HEK293 (cell line): ENCODE measurements around the gene SSR1.

Experiments
- CTCF ChIA-PET: fragments of 350-600 bp; formaldehyde crosslinking; extraction: SDS; loops from one replicate; lab custom pipeline; 2021; ENCODE audit warnings: antibody characterized with exemption; lab: Yijun Ruan, JAX
- POLR2A ChIA-PET: fragments of 300-600 bp; formaldehyde crosslinking; extraction: SDS; loops from one replicate; lab custom pipeline; 2020; ENCODE audit warnings: antibody characterized with exemption, inconsistent platforms; lab: Yijun Ruan, JAX
- H3K27ac ChIP-seq: fragments of 200-500 bp; sonication (Bioruptor generic); 2 replicates; pipeline ENCODE4 v1.5.1; 2014; ENCODE audit warnings: low read depth, low read length, control low read depth, inconsistent platforms; ENCODE audit errors: extremely low read depth
- H3K36me3 ChIP-seq, 2 experiments: fragments of 200-500 bp in 1 of 2; sonication (Bioruptor generic) in 1 of 2; 1 replicate in 1 of 2; 2 replicates in 1 of 2; pipeline ENCODE4 v1.5.1; 2014 to 2017; ENCODE audit warnings: inconsistent platforms in 2 of 2, low read length in 2 of 2; ENCODE audit not compliant: control insufficient read depth in 2 of 2, insufficient read depth in 1 of 2
- H3K4me1 ChIP-seq: fragments of 200-500 bp; sonication (Bioruptor generic); 2 replicates; pipeline ENCODE4 v1.5.1; 2014; ENCODE audit warnings: mild to moderate bottlenecking, low read length, inconsistent platforms; ENCODE audit not compliant: control insufficient read depth, insufficient read depth
- H3K4me3 ChIP-seq: 2 replicates; pipeline ENCODE4 v1.5.1; 2011; ENCODE audit warnings: low read depth, mild to moderate bottlenecking, control low read depth, low read length, moderate library complexity
- H3K9me3 ChIP-seq: fragments of 200-500 bp; sonication (Bioruptor generic); 2 replicates; pipeline ENCODE4 v1.5.1; 2014; ENCODE audit warnings: low read depth, low read length, inconsistent platforms; ENCODE audit not compliant: control insufficient read depth, insufficient read depth
- BCL11A ChIP-seq: fragments of 450-650 bp; formaldehyde crosslinking; IDR thresholded peaks from 2 replicates; pipeline ENCODE4 v1.5.1; 2016; ENCODE audit warnings: low read depth, missing biosample characterization, missing genetic modification characterization
- BCL11B ChIP-seq: fragments of 450-650 bp; formaldehyde crosslinking; IDR thresholded peaks from 2 replicates; pipeline ENCODE4 v1.5.1; 2016; ENCODE audit warnings: low read depth, missing biosample characterization, missing genetic modification characterization
- GLI2 ChIP-seq: fragments of 450-650 bp; formaldehyde crosslinking; IDR thresholded peaks from 2 replicates; pipeline ENCODE4; 2017; ENCODE audit warnings: missing biosample characterization, missing genetic modification characterization, low read depth, borderline replicate concordance
- IKZF3 ChIP-seq: fragments of 450-650 bp; IDR thresholded peaks from 2 replicates; pipeline ENCODE4 v1.5.0; 2018; ENCODE audit warnings: missing biosample characterization, mild to moderate bottlenecking, missing genetic modification characterization, moderate library complexity
- KLF1 ChIP-seq: fragments of 450-650 bp; formaldehyde crosslinking; IDR thresholded peaks from 2 replicates; pipeline ENCODE4 v1.5.1; 2016; ENCODE audit warnings: missing biosample characterization, missing genetic modification characterization
- KLF17 ChIP-seq: fragments of 450-650 bp; formaldehyde crosslinking; IDR thresholded peaks from 2 replicates; pipeline ENCODE4 v1.5.1; 2016; ENCODE audit warnings: missing biosample characterization, missing genetic modification characterization
- MZF1 ChIP-seq: fragments of 450-650 bp; formaldehyde crosslinking; IDR thresholded peaks from 2 replicates; pipeline ENCODE4 v1.5.1; 2017; ENCODE audit warnings: missing biosample characterization, missing genetic modification characterization, borderline replicate concordance
- OSR2 ChIP-seq: fragments of 450-650 bp; formaldehyde crosslinking; IDR thresholded peaks from 2 replicates; pipeline ENCODE4 v1.5.1; 2016; ENCODE audit warnings: missing biosample characterization, missing genetic modification characterization
- REPIN1 ChIP-seq: fragments of 450-650 bp; formaldehyde crosslinking; IDR thresholded peaks from 2 replicates; pipeline ENCODE4 v1.5.1; 2017; ENCODE audit warnings: missing biosample characterization, missing genetic modification characterization, low read depth
- ZBTB1 ChIP-seq: fragments of 450-650 bp; formaldehyde crosslinking; IDR thresholded peaks from 2 replicates; pipeline ENCODE4 v1.5.1; 2016; ENCODE audit warnings: missing biosample characterization, missing genetic modification characterization
- ZNF23 ChIP-seq: fragments of 450-650 bp; formaldehyde crosslinking; IDR thresholded peaks from 2 replicates; pipeline ENCODE4 v1.5.1; 2016; ENCODE audit warnings: missing biosample characterization, missing genetic modification characterization, borderline replicate concordance
- ZNF24 ChIP-seq: fragments of 450-650 bp; formaldehyde crosslinking; IDR thresholded peaks from 2 replicates; pipeline ENCODE4 v1.5.1; 2016; ENCODE audit warnings: missing biosample characterization, missing genetic modification characterization
- ZNF266 ChIP-seq: fragments of 450-650 bp; formaldehyde crosslinking; IDR thresholded peaks from 2 replicates; pipeline ENCODE4 v1.5.1; 2016; ENCODE audit warnings: missing biosample characterization, missing genetic modification characterization, low read depth
- ZNF37A ChIP-seq: fragments of 450-650 bp; IDR thresholded peaks from 2 replicates; pipeline ENCODE4 v1.5.1; 2018; ENCODE audit warnings: missing biosample characterization, missing genetic modification characterization
- ZNF571 ChIP-seq: fragments of 450-650 bp; formaldehyde crosslinking; IDR thresholded peaks from 2 replicates; pipeline ENCODE4 v1.5.0; 2017; ENCODE audit warnings: missing biosample characterization, missing genetic modification characterization
- ZNF600 ChIP-seq: fragments of 450-650 bp; formaldehyde crosslinking; IDR thresholded peaks from 2 replicates; pipeline ENCODE4 v1.5.1; 2016; ENCODE audit warnings: missing biosample characterization, missing genetic modification characterization
- ZNF692 ChIP-seq: fragments of 450-650 bp; formaldehyde crosslinking; IDR thresholded peaks from 2 replicates; pipeline ENCODE4 v1.5.1; 2016; ENCODE audit warnings: missing biosample characterization, missing genetic modification characterization
- ZNF701 ChIP-seq: fragments of 450-650 bp; formaldehyde crosslinking; IDR thresholded peaks from 2 replicates; pipeline ENCODE4 v1.5.1; 2016; ENCODE audit warnings: missing biosample characterization, missing genetic modification characterization
- ZNF707 ChIP-seq: fragments of 450-650 bp; formaldehyde crosslinking; IDR thresholded peaks from 2 replicates; pipeline ENCODE4 v1.5.1; 2016; ENCODE audit warnings: missing biosample characterization, missing genetic modification characterization
- ZNF777 ChIP-seq: fragments of 450-650 bp; formaldehyde crosslinking; IDR thresholded peaks from 2 replicates; pipeline ENCODE4 v1.5.1; 2017; ENCODE audit warnings: missing biosample characterization, missing genetic modification characterization, borderline replicate concordance
- TF ChIP-seq, protein P1 (sequence below): fragments of 450-650 bp; formaldehyde crosslinking; IDR thresholded peaks from 2 replicates; pipeline ENCODE4 v1.5.1; 2016; ENCODE audit warnings: missing biosample characterization, missing genetic modification characterization, borderline replicate concordance
- TF ChIP-seq, protein P2 (sequence below): fragments of 450-650 bp; formaldehyde crosslinking; IDR thresholded peaks from 2 replicates; pipeline ENCODE4 v1.5.1; 2016; ENCODE audit warnings: missing biosample characterization, missing genetic modification characterization
- TF ChIP-seq, protein P3 (sequence below): fragments of 450-650 bp; formaldehyde crosslinking; conservative IDR thresholded peaks from 2 replicates; pipeline ENCODE4 v1.5.1; 2016; ENCODE audit warnings: low read depth, missing biosample characterization, missing genetic modification characterization
- TF ChIP-seq, protein P4 (sequence below): fragments of 450-650 bp; formaldehyde crosslinking; IDR thresholded peaks from 2 replicates; pipeline ENCODE4 v1.5.1; 2016; ENCODE audit warnings: missing biosample characterization, missing genetic modification characterization

Gene SSR1

DNA sequence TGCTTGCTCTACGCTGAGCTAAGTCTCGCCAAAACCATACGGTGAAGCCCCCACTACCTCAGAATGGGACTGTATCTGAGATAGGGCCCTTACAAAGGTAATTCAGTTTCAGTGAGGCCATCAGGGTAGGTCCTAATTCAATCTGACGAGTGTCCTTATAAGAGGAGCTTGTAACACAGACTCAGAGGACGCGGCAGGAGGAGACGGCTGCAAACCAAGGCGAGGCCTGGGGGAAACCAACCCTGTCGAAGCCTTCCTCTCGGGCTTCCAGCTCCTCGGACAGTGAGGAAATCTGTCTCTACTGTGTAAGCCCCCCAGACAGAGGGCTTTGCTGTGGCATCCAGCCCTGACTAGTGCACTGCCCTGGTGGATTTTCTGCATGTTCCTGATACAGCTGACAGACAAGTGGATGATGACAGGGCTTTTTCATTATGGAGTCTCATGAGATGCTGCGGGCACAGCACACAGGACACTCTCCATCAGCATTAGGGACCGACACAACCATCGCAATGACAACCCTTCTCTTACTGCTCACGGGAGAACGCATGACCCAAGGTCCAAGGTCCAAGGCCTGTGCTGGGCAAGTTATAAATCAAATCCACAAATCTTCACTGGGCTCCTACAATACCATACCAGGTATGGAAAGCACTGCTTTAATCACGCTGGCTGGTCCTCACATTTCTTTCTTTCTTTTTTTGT, 48.2 kb downstream of the SSR1 start:
- CTCF ChIA-PET = interaction anchor here (0.7 to 2.9 kb wide), 5 partner anchors 10 to 27 kb away, joined by 3 to 16 read pairs (median 4); no protein-coding TSS in a partner anchor
- TF ChIP-seq ZNF600 (tag by site-specific recombination) (no peak), ZBTB1 (tag by site-specific recombination) (no peak), KLF1 (tag by site-specific recombination) (no peak), KLF17 (no peak), BCL11B (no peak), ZNF24 (tag by site-specific recombination) (no peak), ZNF701 (no peak), ZNF23 (tag by site-specific recombination) (no peak), BCL11A (tag by site-specific recombination) (no peak), REPIN1 (no peak)
- TF ChIP-seq, protein P1, sequence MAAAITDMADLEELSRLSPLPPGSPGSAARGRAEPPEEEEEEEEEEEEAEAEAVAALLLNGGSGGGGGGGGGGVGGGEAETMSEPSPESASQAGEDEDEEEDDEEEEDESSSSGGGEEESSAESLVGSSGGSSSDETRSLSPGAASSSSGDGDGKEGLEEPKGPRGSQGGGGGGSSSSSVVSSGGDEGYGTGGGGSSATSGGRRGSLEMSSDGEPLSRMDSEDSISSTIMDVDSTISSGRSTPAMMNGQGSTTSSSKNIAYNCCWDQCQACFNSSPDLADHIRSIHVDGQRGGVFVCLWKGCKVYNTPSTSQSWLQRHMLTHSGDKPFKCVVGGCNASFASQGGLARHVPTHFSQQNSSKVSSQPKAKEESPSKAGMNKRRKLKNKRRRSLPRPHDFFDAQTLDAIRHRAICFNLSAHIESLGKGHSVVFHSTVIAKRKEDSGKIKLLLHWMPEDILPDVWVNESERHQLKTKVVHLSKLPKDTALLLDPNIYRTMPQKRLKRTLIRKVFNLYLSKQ (tag by site-specific recombination) = no peak
- TF ChIP-seq, protein P2, sequence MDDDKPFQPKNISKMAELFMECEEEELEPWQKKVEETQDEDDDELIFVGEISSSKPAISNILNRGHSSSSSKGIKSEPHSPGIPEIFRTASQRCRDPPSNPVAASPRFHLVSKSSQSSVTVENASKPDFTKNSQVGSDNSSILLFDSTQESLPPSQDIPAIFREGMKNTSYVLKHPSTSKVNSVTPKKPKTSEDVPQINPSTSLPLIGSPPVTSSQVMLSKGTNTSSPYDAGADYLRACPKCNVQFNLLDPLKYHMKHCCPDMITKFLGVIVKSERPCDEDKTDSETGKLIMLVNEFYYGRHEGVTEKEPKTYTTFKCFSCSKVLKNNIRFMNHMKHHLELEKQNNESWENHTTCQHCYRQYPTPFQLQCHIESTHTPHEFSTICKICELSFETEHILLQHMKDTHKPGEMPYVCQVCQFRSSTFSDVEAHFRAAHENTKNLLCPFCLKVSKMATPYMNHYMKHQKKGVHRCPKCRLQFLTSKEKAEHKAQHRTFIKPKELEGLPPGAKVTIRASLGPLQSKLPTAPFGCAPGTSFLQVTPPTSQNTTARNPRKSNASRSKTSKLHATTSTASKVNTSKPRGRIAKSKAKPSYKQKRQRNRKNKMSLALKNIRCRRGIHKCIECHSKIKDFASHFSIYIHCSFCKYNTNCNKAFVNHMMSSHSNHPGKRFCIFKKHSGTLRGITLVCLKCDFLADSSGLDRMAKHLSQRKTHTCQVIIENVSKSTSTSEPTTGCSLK = no peak
- TF ChIP-seq, protein P3, sequence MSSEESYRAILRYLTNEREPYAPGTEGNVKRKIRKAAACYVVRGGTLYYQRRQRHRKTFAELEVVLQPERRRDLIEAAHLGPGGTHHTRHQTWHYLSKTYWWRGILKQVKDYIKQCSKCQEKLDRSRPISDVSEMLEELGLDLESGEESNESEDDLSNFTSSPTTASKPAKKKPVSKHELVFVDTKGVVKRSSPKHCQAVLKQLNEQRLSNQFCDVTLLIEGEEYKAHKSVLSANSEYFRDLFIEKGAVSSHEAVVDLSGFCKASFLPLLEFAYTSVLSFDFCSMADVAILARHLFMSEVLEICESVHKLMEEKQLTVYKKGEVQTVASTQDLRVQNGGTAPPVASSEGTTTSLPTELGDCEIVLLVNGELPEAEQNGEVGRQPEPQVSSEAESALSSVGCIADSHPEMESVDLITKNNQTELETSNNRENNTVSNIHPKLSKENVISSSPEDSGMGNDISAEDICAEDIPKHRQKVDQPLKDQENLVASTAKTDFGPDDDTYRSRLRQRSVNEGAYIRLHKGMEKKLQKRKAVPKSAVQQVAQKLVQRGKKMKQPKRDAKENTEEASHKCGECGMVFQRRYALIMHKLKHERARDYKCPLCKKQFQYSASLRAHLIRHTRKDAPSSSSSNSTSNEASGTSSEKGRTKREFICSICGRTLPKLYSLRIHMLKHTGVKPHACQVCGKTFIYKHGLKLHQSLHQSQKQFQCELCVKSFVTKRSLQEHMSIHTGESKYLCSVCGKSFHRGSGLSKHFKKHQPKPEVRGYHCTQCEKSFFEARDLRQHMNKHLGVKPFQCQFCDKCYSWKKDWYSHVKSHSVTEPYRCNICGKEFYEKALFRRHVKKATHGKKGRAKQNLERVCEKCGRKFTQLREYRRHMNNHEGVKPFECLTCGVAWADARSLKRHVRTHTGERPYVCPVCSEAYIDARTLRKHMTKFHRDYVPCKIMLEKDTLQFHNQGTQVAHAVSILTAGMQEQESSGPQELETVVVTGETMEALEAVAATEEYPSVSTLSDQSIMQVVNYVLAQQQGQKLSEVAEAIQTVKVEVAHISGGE = no peak
- H3K4me1 ChIP-seq = peaks cover 2% of the 10 kb centered on the region; the same call in 1 of the 2 replicates
- no peaks in the 10 kb centered on the region for H3K36me3 ChIP-seq
- H3K9me3 ChIP-seq = no peaks in the 10 kb centered on the region
- no peak overlapping the region for H3K27ac ChIP-seq
- H3K4me3 ChIP-seq = no peak overlapping the region
- POLR2A ChIA-PET = interaction anchor here (1.3 kb wide), 1 partner anchor 125 kb away, joined by 3 read pairs; the partner anchor contains the start of genes CAGE1 and RIOK1

GRCh38 chr6:7264041-7264440, 49.0 kb downstream of the SSR1 start:
- ChIA-PET POLR2A (interaction anchor here (0.6 to 1.3 kb wide), 5 partner anchors 24 to 1645 kb away, joined by 3 to 4 read pairs (median 3); partner anchors contain the start of genes CAGE1 and RIOK1), CTCF (interaction anchor here (0.7 to 0.9 kb wide), 2 partner anchors 11 to 20 kb away, joined by 3 to 4 read pairs; no protein-coding TSS in a partner anchor)
- Histone ChIP-seq H3K9me3 (no peaks in the 10 kb centered on the region), H3K36me3 (no peaks in the 10 kb centered on the region), H3K27ac (no peak overlapping the region), H3K4me1 (peaks cover 2% of the 10 kb centered on the region; the same call in 1 of the 2 replicates), H3K4me3 (no peak overlapping the region)
- no peak for TF ChIP-seq OSR2 (tag by site-specific recombination)
- TF ChIP-seq GLI2 (tag by site-specific recombination) = no peak
- no peak for TF ChIP-seq ZNF571 (tag by site-specific recombination)
- TF ChIP-seq KLF1 (tag by site-specific recombination) = no peak
- TF ChIP-seq ZNF707 (tag by site-specific recombination) = no peak
- TF ChIP-seq IKZF3 (tag by site-specific recombination) = no peak
- no peak for TF ChIP-seq MZF1 (tag by site-specific recombination)
- no peak for TF ChIP-seq ZNF37A (tag by site-specific recombination)
- no peak for TF ChIP-seq ZNF777
- TF ChIP-seq ZNF266 (tag by site-specific recombination) = no peak
- no peak for TF ChIP-seq ZNF692 (tag by site-specific recombination)
- TF ChIP-seq, protein P4, sequence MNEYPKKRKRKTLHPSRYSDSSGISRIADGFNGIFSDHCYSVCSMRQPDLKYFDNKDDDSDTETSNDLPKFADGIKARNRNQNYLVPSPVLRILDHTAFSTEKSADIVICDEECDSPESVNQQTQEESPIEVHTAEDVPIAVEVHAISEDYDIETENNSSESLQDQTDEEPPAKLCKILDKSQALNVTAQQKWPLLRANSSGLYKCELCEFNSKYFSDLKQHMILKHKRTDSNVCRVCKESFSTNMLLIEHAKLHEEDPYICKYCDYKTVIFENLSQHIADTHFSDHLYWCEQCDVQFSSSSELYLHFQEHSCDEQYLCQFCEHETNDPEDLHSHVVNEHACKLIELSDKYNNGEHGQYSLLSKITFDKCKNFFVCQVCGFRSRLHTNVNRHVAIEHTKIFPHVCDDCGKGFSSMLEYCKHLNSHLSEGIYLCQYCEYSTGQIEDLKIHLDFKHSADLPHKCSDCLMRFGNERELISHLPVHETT (tag by site-specific recombination) = no peak
